SK-N-SH (cell line): Measurements from ENCODE around the gene ERLIN1. TPM values are rescaled to one million over a fixed set of nuclear protein-coding genes. Genes with fewer than 3 reads are reported as not detected.

Experiments used
- CTCF ChIA-PET: fragments of 300-600, 350-600 bp; formaldehyde crosslinking; extraction: SDS; loops from one replicate; lab custom pipeline; 2021; lab: Yijun Ruan, JAX
- POLR2A ChIA-PET: fragments of 350-600 bp; sonication (Branson Sonifier 250); formaldehyde crosslinking; extraction: SDS; loops from one replicate; lab custom pipeline; 2020; ENCODE audit warnings: antibody characterized with exemption, inconsistent platforms; lab: Yijun Ruan, JAX
- DNase-seq: peaks from one replicate; pipeline ENCODE4 v3.0.0; 2012
- H2AFZ ChIP-seq: fragments of 200-600 bp; sonication (generic); 2 replicates; pipeline ENCODE4 v1.8.1; 2016; ENCODE audit warnings: antibody characterized with exemption, mild to moderate bottlenecking, low read depth
- H3F3A ChIP-seq: fragments of 200-600 bp; sonication (generic); replicated peaks from 2 replicates; pipeline ENCODE3; 2016; ENCODE audit warnings: antibody characterized with exemption, mild to moderate bottlenecking; ENCODE audit not compliant: insufficient read depth
- H3K27ac ChIP-seq, 2 experiments: fragments of 200-500 bp in 1 of 2; fragments of 200-600 bp in 1 of 2; sonication (Bioruptor generic) in 1 of 2; sonication (generic), shearing (Covaris generic) in 1 of 2; 2 replicates each; pipeline versions ENCODE4 v1.5.1 to v1.6.1; 2014 to 2016; ENCODE audit warnings: low read depth in 2 of 2, inconsistent platforms in 1 of 2, low read length in 1 of 2, mild to moderate bottlenecking in 1 of 2, mixed read lengths in 1 of 2
- H3K27me3 ChIP-seq: fragments of 200-600 bp; sonication (generic), shearing (Covaris generic); 2 replicates; pipeline ENCODE4 v1.6.1; 2016; ENCODE audit warnings: mixed run types; ENCODE audit not compliant: insufficient read depth
- H3K36me3 ChIP-seq, 2 experiments: fragments of 200-500 bp in 1 of 2; fragments of 200-600 bp in 1 of 2; sonication (Bioruptor generic) in 1 of 2; sonication (generic) in 1 of 2; replicated peaks in 1 of 2; 2 replicates each; pipeline versions ENCODE3 to v1.5.1; 2014 to 2016; ENCODE audit warnings: low read length in 1 of 2, mild to moderate bottlenecking in 1 of 2; ENCODE audit not compliant: insufficient read depth in 2 of 2, control insufficient read depth in 1 of 2
- H3K4me1 ChIP-seq, 2 experiments: fragments of 200-500 bp in 1 of 2; fragments of 200-600 bp in 1 of 2; sonication (Bioruptor generic) in 1 of 2; sonication (generic), shearing (Covaris generic) in 1 of 2; 2 replicates each; pipeline versions ENCODE4 v1.5.1 to v1.6.1; 2014 to 2016; ENCODE audit warnings: low read depth in 1 of 2, low read length in 1 of 2, mixed run types in 1 of 2; ENCODE audit not compliant: insufficient read depth in 2 of 2, control insufficient read depth in 1 of 2
- H3K4me2 ChIP-seq: fragments of 200-600 bp; sonication (generic), shearing (Covaris generic); 2 replicates; pipeline ENCODE4 v1.6.1; 2017; ENCODE audit warnings: mixed run types
- H3K4me3 ChIP-seq, 2 experiments: fragments of 200-500 bp in 1 of 2; fragments of 200-600 bp in 1 of 2; sonication (Bioruptor generic) in 1 of 2; sonication (generic), shearing (Covaris generic) in 1 of 2; 2 replicates each; pipeline versions ENCODE4 v1.5.1 to v1.8.1; 2014 to 2016; ENCODE audit warnings: low read depth in 2 of 2, inconsistent platforms in 1 of 2, low read length in 1 of 2, mild to moderate bottlenecking in 1 of 2, mixed read lengths in 1 of 2, moderate library complexity in 1 of 2
- H3K79me2 ChIP-seq: fragments of 200-600 bp; sonication (generic); 2 replicates; pipeline ENCODE4 v1.8.1; 2017; ENCODE audit warnings: mild to moderate bottlenecking; ENCODE audit not compliant: insufficient read depth
- H3K9ac ChIP-seq: fragments of 200-600 bp; sonication (generic); 2 replicates; pipeline ENCODE4 v1.6.1; 2017; ENCODE audit warnings: mixed run types
- H3K9me2 ChIP-seq: fragments of 200-600 bp; sonication (generic); 2 replicates; pipeline ENCODE4 v1.6.1; 2017; ENCODE audit warnings: mixed run types
- H3K9me3 ChIP-seq: fragments of 200-600 bp; sonication (generic); 2 replicates; pipeline ENCODE4 v1.6.1; 2017; ENCODE audit warnings: mixed run types, mild to moderate bottlenecking, moderate library complexity
- H4K20me1 ChIP-seq: fragments of 200-600 bp; sonication (generic); 2 replicates; pipeline ENCODE4 v1.6.1; 2017; ENCODE audit warnings: mild to moderate bottlenecking, mixed run types; ENCODE audit not compliant: insufficient read depth
- CHD2 ChIP-seq: fragments of 150-350 bp; IDR thresholded peaks from 2 replicates; pipeline ENCODE4 v1.6.1; 2018; ENCODE audit warnings: low read length; ENCODE audit not compliant: partially characterized antibody
- CTCF ChIP-seq: fragments of 200-600 bp; sonication (generic); IDR thresholded peaks from 2 replicates; pipeline ENCODE4 v1.6.1; 2017; ENCODE audit warnings: antibody characterized with exemption, mild to moderate bottlenecking, moderate library complexity
- ELF1 ChIP-seq: IDR thresholded peaks from 2 replicates; pipeline ENCODE4 v1.4.0; 2012
- EP300 ChIP-seq, 2 experiments: IDR thresholded peaks; 2 replicates each; pipeline versions ENCODE4 v1.4.0 to v1.6.1; 2012; ENCODE audit warnings: borderline replicate concordance in 1 of 2, low read depth in 1 of 2, low read length in 1 of 2
- EZH2phosphoT487 ChIP-seq: fragments of 200-600 bp; sonication (generic); IDR thresholded peaks from 2 replicates; pipeline ENCODE4 v1.6.1; 2017; ENCODE audit warnings: low read depth, mixed run types, mild to moderate bottlenecking, antibody characterized with exemption, moderate library complexity, borderline replicate concordance
- GABPA ChIP-seq: IDR thresholded peaks from 2 replicates; pipeline ENCODE4 v1.4.0; 2012; ENCODE audit warnings: low read depth, mild to moderate bottlenecking
- GATA2 ChIP-seq: sonication (generic); formaldehyde crosslinking; IDR thresholded peaks from 2 replicates; pipeline ENCODE4 v1.5.0; 2020; ENCODE audit warnings: mild to moderate bottlenecking, missing genetic modification reagents
- JUND ChIP-seq: IDR thresholded peaks from 2 replicates; pipeline ENCODE4 v1.4.0; 2012
- NRF1 ChIP-seq: IDR thresholded peaks from 2 replicates; pipeline ENCODE4 v1.6.1; 2012; ENCODE audit warnings: low read depth, mild to moderate bottlenecking, low read length
- PBX3 ChIP-seq: IDR thresholded peaks from 2 replicates; pipeline ENCODE4; 2012
- RAD21 ChIP-seq: IDR thresholded peaks from 2 replicates; pipeline ENCODE4 v1.6.1; 2012; ENCODE audit warnings: mild to moderate bottlenecking, low read length
- RCOR1 ChIP-seq: fragments of 150-350 bp; IDR thresholded peaks from 2 replicates; pipeline ENCODE4 v1.6.1; 2017; ENCODE audit warnings: antibody characterized with exemption, low read length
- RFX5 ChIP-seq: IDR thresholded peaks from 2 replicates; pipeline ENCODE4 v1.6.1; 2012; ENCODE audit warnings: mild to moderate bottlenecking, improper control_type of control experiment, low read length
- SIN3A ChIP-seq: IDR thresholded peaks from 2 replicates; pipeline ENCODE4 v1.6.1; 2012; ENCODE audit warnings: low read depth, mild to moderate bottlenecking, low read length, moderate library complexity, borderline replicate concordance
- TAF1 ChIP-seq: IDR thresholded peaks from 2 replicates; pipeline ENCODE4 v1.6.1; 2012; ENCODE audit warnings: low read depth, mild to moderate bottlenecking, low read length, moderate library complexity, borderline replicate concordance
- TCF12 ChIP-seq: IDR thresholded peaks from 2 replicates; pipeline ENCODE4 v1.4.0; 2012
- TEAD4 ChIP-seq: IDR thresholded peaks from 2 replicates; pipeline ENCODE4 v1.4.0; 2012; ENCODE audit warnings: mild to moderate bottlenecking, borderline replicate concordance; ENCODE audit not compliant: insufficient read depth
- ZBTB33 ChIP-seq: IDR thresholded peaks from 2 replicates; pipeline ENCODE4 v1.4.0; 2012; ENCODE audit warnings: low read depth, borderline replicate concordance
- WGBS: methylation state at CpG from one replicate; pipeline ENCODE4 v1.1.6; 2017; ENCODE audit warnings: low lambda C conversion rate; 5-methylcytosine and 5-hydroxymethylcytosine counted together
- polyA plus RNA-seq, 3 experiments: library from polyadenylated mRNA; depleted of rRNA; stranded (reverse); fragments of >200 nt; gene quantifications; 2 replicates each; pipeline ENCODE4 v1.2.3, GENCODE V29; 2012
- TF ChIP-seq, protein P1 (sequence below): IDR thresholded peaks from 2 replicates; pipeline ENCODE4 v1.4.0; 2012; ENCODE audit warnings: low read depth

The ERLIN1 gene
- polyA plus RNA-seq, 1 of the 3 experiments (the other 2 are of a cell fraction) = 43.8 TPM

- Histone ChIP-seq H3K4me1 (peaks cover 0 to 10% of the 10 kb centered on the region in 2 experiments; a peak in 2 of 4 replicates), H2AFZ (no peak overlapping the region), H3K9me3 (no peaks in the 10 kb centered on the region), H4K20me1 (no peaks in the 10 kb centered on the region), H3K4me2 (no peak overlapping the region), H3K27ac (no peak overlapping the region), H3K9me2 (no peaks in the 10 kb centered on the region), H3K4me3 (no peak overlapping the region), H3K27me3 (peaks cover 5% of the 10 kb centered on the region; the same call in 1 of the 2 replicates), H3K79me2 (no peaks in the 10 kb centered on the region), H3F3A (no peaks in the 10 kb centered on the region), H3K9ac (no peak overlapping the region), H3K36me3 (no peaks in the 10 kb centered on the region)
- TF ChIP-seq PBX3 (no peak), SIN3A (no peak), EP300 (IDR thresholded peaks at IDR 0.05; ENCODE audit: borderline replicate concordance in 1 of 2, low read depth in 1 of 2, low read length in 1 of 2) (no peak)
- no peak for DNase-seq
- ChIA-PET CTCF (interaction anchor here (2.7 kb wide), 1 partner anchor 296 kb away, joined by 7 read pairs; no protein-coding TSS in a partner anchor), POLR2A (no interaction called here)
- 75% methylated on average over 5 of the region's 5 CpGs for WGBS
Observed at GRCh38 chr10:100141446-100142087, 44.3 kb downstream of the ERLIN1 start.

- Histone ChIP-seq H2AFZ (no peak overlapping the region), H3K4me2 (no peak overlapping the region), H3K4me1 (peaks cover 0 to 7% of the 10 kb centered on the region in 2 experiments; a peak in 2 of 4 replicates), H3K4me3 (no peak overlapping the region), H3K79me2 (no peaks in the 10 kb centered on the region), H4K20me1 (no peaks in the 10 kb centered on the region), H3K36me3 (no peaks in the 10 kb centered on the region), H3K27ac (peak overlapping the region in 1 of 2 experiments; percentile 53; a peak in 2 of 4 replicates), H3F3A (no peaks in the 10 kb centered on the region), H3K9ac (no peak overlapping the region), H3K9me3 (no peaks in the 10 kb centered on the region), H3K9me2 (no peaks in the 10 kb centered on the region), H3K27me3 (peaks cover 5% of the 10 kb centered on the region; the same call in 1 of the 2 replicates)
- peak; percentile 64 for DNase-seq
- CTCF ChIA-PET = interaction anchor here (0.8 to 2.7 kb wide), 2 partner anchors 94 to 294 kb away, joined by 3 to 7 read pairs; no protein-coding TSS in a partner anchor
- WGBS = 38% methylated on average over 4 of the region's 4 CpGs
- POLR2A ChIA-PET = no interaction called here
- no peak for TF ChIP-seq ELF1
- TF ChIP-seq, protein P1, sequence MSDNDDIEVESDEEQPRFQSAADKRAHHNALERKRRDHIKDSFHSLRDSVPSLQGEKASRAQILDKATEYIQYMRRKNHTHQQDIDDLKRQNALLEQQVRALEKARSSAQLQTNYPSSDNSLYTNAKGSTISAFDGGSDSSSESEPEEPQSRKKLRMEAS = no peak
- TF ChIP-seq RFX5 = no peak
- TF ChIP-seq NRF1 = no peak
- TF ChIP-seq ZBTB33 = no peak
- no peak for TF ChIP-seq EZH2phosphoT487
- no peak for TF ChIP-seq CTCF
- no peak for TF ChIP-seq TAF1
- peak in 1 of 2 experiments; percentile 81; a peak in 2 of 4 replicates for TF ChIP-seq EP300 (IDR thresholded peaks at IDR 0.05; ENCODE audit: borderline replicate concordance in 1 of 2, low read depth in 1 of 2, low read length in 1 of 2)
- TF ChIP-seq JUND = no peak
- TF ChIP-seq RAD21 = peak; percentile 20; the same call in 1 of the 2 replicates
- no peak for TF ChIP-seq GABPA
- TF ChIP-seq TEAD4 = no peak
- no peak for TF ChIP-seq SIN3A
- TF ChIP-seq GATA2 (CRISPR knock-in tag) = peak; percentile 89
- peak; percentile 70 for TF ChIP-seq CHD2
- TF ChIP-seq TCF12 = no peak
- TF ChIP-seq RCOR1 = peak; percentile 83
Observed at GRCh38 chr10:100140070-100140469, 45.8 kb downstream of the ERLIN1 start.
